Measurements from ENCODE around the gene PRPS2.

- TF ChIP-seq POLR2A (IDR thresholded peaks at IDR 0.05) (no peak), CTCF (IDR thresholded peaks at IDR 0.05) (no peak), EP300 (IDR thresholded peaks at IDR 0.05; ENCODE audit: low read depth) (no peak), POLR2AphosphoS5 (IDR thresholded peaks at IDR 0.05) (no peak)
Observed at GRCh38 chrX:12820737-12821136, 29.5 kb downstream of the PRPS2 start.

Data from transverse colon (tissue), 4 donors.